ENCODE measurements around the gene LENG1. TPM values are rescaled to one million over a fixed set of nuclear protein-coding genes. Genes with fewer than 3 reads are reported as not detected.
"Not testable (repeated sequence)": the region's sequence is repeated elsewhere in the genome, so short reads cannot be mapped to it uniquely, and the experiment has no call there.

Gene LENG1
- total RNA-seq, 2 donors from 2014 or later: 2.8 to 3.8 TPM

GRCh38 chr19:54194463-54194862 lies 34.9 kb upstream of the LENG1 start:
- not testable (repeated sequence) for H3K9me3 Mint-ChIP-seq; ATAC-seq (replicated peaks); H3K4me1 Mint-ChIP-seq; H3K27ac Mint-ChIP-seq; H3K27me3 Mint-ChIP-seq; H3K4me3 Mint-ChIP-seq
- H3K36me3 Mint-ChIP-seq (ENCODE audit: low read depth): peaks cover 49% of the 10 kb centered on the region

GRCh38 chr19:54193011-54193410 lies 33.5 kb upstream of the LENG1 start:
- no peak overlapping the region for H3K27ac Mint-ChIP-seq

GRCh38 chr19:54191811-54192453 lies 32.4 kb upstream of the LENG1 start:
- no peak for ATAC-seq (replicated peaks)
- H3K27me3 Mint-ChIP-seq: no peaks in the 10 kb centered on the region
- peak overlapping the region; percentile 79 for H3K27ac Mint-ChIP-seq
- H3K9me3 Mint-ChIP-seq: no peaks in the 10 kb centered on the region
- peaks cover 15% of the 10 kb centered on the region for H3K4me1 Mint-ChIP-seq
- H3K36me3 Mint-ChIP-seq (ENCODE audit: low read depth): peaks cover 56% of the 10 kb centered on the region
- peak overlapping the region; percentile 87 for H3K4me3 Mint-ChIP-seq

More at GRCh38 chr19:54193011-54193410, 33.5 kb upstream of the LENG1 start:
- Mint-ChIP-seq H3K36me3 (ENCODE audit: low read depth) (peaks cover 50% of the 10 kb centered on the region), H3K9me3 (no peaks in the 10 kb centered on the region), H3K27me3 (no peaks in the 10 kb centered on the region), H3K4me3 (peak overlapping the region; percentile 87), H3K4me1 (peaks cover 7% of the 10 kb centered on the region)
- no peak for ATAC-seq (replicated peaks)

- ATAC-seq (replicated peaks): peak; percentile 30
- Mint-ChIP-seq H3K4me1 (peaks cover 15% of the 10 kb centered on the region), H3K36me3 (ENCODE audit: low read depth) (peaks cover 62% of the 10 kb centered on the region), H3K27ac (peak within 1 kb of the TSS; percentile 96), H3K9me3 (no peaks in the 10 kb centered on the region), H3K27me3 (no peaks in the 10 kb centered on the region), H3K4me3 (peak within 1 kb of the TSS; percentile 87)
These were observed 31.7 kb upstream of the LENG1 start, which contains the start of gene TSEN34 for GRCh38 chr19:54191011-54191810. TSEN34 (plus strand) TSS chr19:54191308; CDS start chr19:54191365, 57 bp downstream.

- peak; percentile 68 for ATAC-seq (replicated peaks)
- H3K9me3 Mint-ChIP-seq: no peaks in the 10 kb centered on the region
- peak overlapping the region; percentile 96 for H3K27ac Mint-ChIP-seq
- peaks cover 15% of the 10 kb centered on the region for H3K4me1 Mint-ChIP-seq
- no peaks in the 10 kb centered on the region for H3K27me3 Mint-ChIP-seq
- peaks cover 61% of the 10 kb centered on the region for H3K36me3 Mint-ChIP-seq (ENCODE audit: low read depth)
- H3K4me3 Mint-ChIP-seq: peak overlapping the region; percentile 87
These were observed 31.0 kb upstream of the LENG1 start for GRCh38 chr19:54190503-54191010.

- Mint-ChIP-seq H3K9me3 (no peaks in the 10 kb centered on the region), H3K4me3 (peak overlapping the region; percentile 87), H3K36me3 (ENCODE audit: low read depth) (peaks cover 60% of the 10 kb centered on the region), H3K27me3 (no peaks in the 10 kb centered on the region), H3K4me1 (peaks cover 15% of the 10 kb centered on the region), H3K27ac (peak overlapping the region; percentile 96)
- peak; percentile 65 for ATAC-seq (replicated peaks)
These were observed 30.4 kb upstream of the LENG1 start for GRCh38 chr19:54189735-54190502.

- peak; percentile 7 for ATAC-seq (replicated peaks)
- Mint-ChIP-seq H3K27ac (peak within 1 kb of the TSS; percentile 96), H3K36me3 (ENCODE audit: low read depth) (peaks cover 56% of the 10 kb centered on the region), H3K27me3 (no peaks in the 10 kb centered on the region), H3K4me3 (peak within 1 kb of the TSS; percentile 87), H3K4me1 (peaks cover 15% of the 10 kb centered on the region), H3K9me3 (no peaks in the 10 kb centered on the region)
These were observed 29.7 kb upstream of the LENG1 start, which contains the start of gene MBOAT7 for GRCh38 chr19:54189145-54189734. MBOAT7 (minus strand) TSS chr19:54189580; CDS start chr19:54188508, 1,072 bp downstream.

- peaks cover 56% of the 10 kb centered on the region for H3K36me3 Mint-ChIP-seq (ENCODE audit: low read depth)
- no peaks in the 10 kb centered on the region for H3K27me3 Mint-ChIP-seq
- peak overlapping the region; percentile 93 for H3K27ac Mint-ChIP-seq
- peak overlapping the region; percentile 87 for H3K4me3 Mint-ChIP-seq
- peaks cover 15% of the 10 kb centered on the region for H3K4me1 Mint-ChIP-seq
- H3K9me3 Mint-ChIP-seq: no peaks in the 10 kb centered on the region
- ATAC-seq (replicated peaks): no peak
These were observed 28.8 kb upstream of the LENG1 start for GRCh38 chr19:54188215-54188871.

- Mint-ChIP-seq H3K36me3 (ENCODE audit: low read depth) (peaks cover 45% of the 10 kb centered on the region), H3K4me1 (peaks cover 14% of the 10 kb centered on the region), H3K4me3 (peak overlapping the region; percentile 87), H3K9me3 (no peaks in the 10 kb centered on the region), H3K27ac (peak overlapping the region; percentile 93), H3K27me3 (no peaks in the 10 kb centered on the region)
- ATAC-seq (replicated peaks): no peak
These were observed 27.4 kb upstream of the LENG1 start for GRCh38 chr19:54186934-54187381.

GRCh38 chr19:54186351-54186750 lies 26.8 kb upstream of the LENG1 start:
- ATAC-seq (replicated peaks): no peak
- peaks cover 41% of the 10 kb centered on the region for H3K36me3 Mint-ChIP-seq (ENCODE audit: low read depth)
- no peaks in the 10 kb centered on the region for H3K9me3 Mint-ChIP-seq
- H3K4me1 Mint-ChIP-seq: peaks cover 9% of the 10 kb centered on the region
- H3K27ac Mint-ChIP-seq: peak overlapping the region; percentile 93
- H3K27me3 Mint-ChIP-seq: no peaks in the 10 kb centered on the region
- H3K4me3 Mint-ChIP-seq: no peak overlapping the region

- no peaks in the 10 kb centered on the region for H3K9me3 Mint-ChIP-seq
- no peaks in the 10 kb centered on the region for H3K27me3 Mint-ChIP-seq
- no peak for ATAC-seq (replicated peaks)
- no peak overlapping the region for H3K27ac Mint-ChIP-seq
- H3K36me3 Mint-ChIP-seq (ENCODE audit: low read depth): peaks cover 64% of the 10 kb centered on the region
- H3K4me1 Mint-ChIP-seq: peaks cover 9% of the 10 kb centered on the region
- H3K4me3 Mint-ChIP-seq: no peak overlapping the region
These were observed 23.9 kb upstream of the LENG1 start for GRCh38 chr19:54183431-54183830.

GRCh38 chr19:54181894-54182293 lies 22.4 kb upstream of the LENG1 start:
- H3K27ac Mint-ChIP-seq; H3K27me3 Mint-ChIP-seq; H3K9me3 Mint-ChIP-seq; H3K4me1 Mint-ChIP-seq; H3K4me3 Mint-ChIP-seq; ATAC-seq (replicated peaks): not testable (repeated sequence)
- peaks cover 62% of the 10 kb centered on the region for H3K36me3 Mint-ChIP-seq (ENCODE audit: low read depth)

- H3K27me3 Mint-ChIP-seq: no peaks in the 10 kb centered on the region
- no peaks in the 10 kb centered on the region for H3K4me1 Mint-ChIP-seq
- no peak for ATAC-seq (replicated peaks)
- H3K4me3 Mint-ChIP-seq: no peak overlapping the region
- H3K27ac Mint-ChIP-seq: no peak overlapping the region
- peaks cover 61% of the 10 kb centered on the region for H3K36me3 Mint-ChIP-seq (ENCODE audit: low read depth)
- no peaks in the 10 kb centered on the region for H3K9me3 Mint-ChIP-seq
These were observed 21.2 kb upstream of the LENG1 start for GRCh38 chr19:54180691-54181091.
